ENCODE measurements around the gene POTEM. TPM values are rescaled to one million over a fixed set of nuclear protein-coding genes. Genes with fewer than 3 reads are reported as not detected.
A peak's percentile ranks its signal among the peaks of the same experiment; 100 is the strongest.
"Not testable (repeated sequence)": the region's sequence is repeated elsewhere in the genome, so short reads cannot be mapped to it uniquely, and the experiment has no call there.

Gene POTEM
- total and polyA plus RNA-seq, 2 of the 13 experiments (the other 11 are each of a cell fraction or from before 2014, with no cell fraction given): not detected

- CTCF ChIA-PET (ENCODE audit: low intra/inter-chr PET ratio, low total read pairs); H3K9me3 ChIP-seq (ENCODE audit: low read length); H3K9ac ChIP-seq (ENCODE audit: insufficient read depth, low read depth, low read length); BruUV-seq (replicated peaks); H3K27ac ChIP-seq (ENCODE audit: extremely low read length, insufficient read depth, low read length); H4K20me1 ChIP-seq (ENCODE audit: insufficient read depth, low read length); DNase-seq (ENCODE audit: low spot score); ATAC-seq; H3K4me2 ChIP-seq (ENCODE audit: low read depth, low read length); in situ Hi-C loops (cut with HindIII; ENCODE audit: extremely low pct_ligation_motif_present, low pct_unique_long_range_greater_than_20kb); H3K4me1 ChIP-seq (ENCODE audit: insufficient read depth, low read length); intact Hi-C loops (cut with micrococcal nuclease; ENCODE audit: unreplicated experiment); H3K27me3 ChIP-seq (ENCODE audit: control insufficient read depth in 1 of 2, insufficient read depth in 2 of 2, low read length in 2 of 2); H3K4me3 ChIP-seq (replicated peaks in 1 of 3; ENCODE audit: insufficient read depth in 1 of 3, low read depth in 2 of 3, low read length in 3 of 3); H2AFZ ChIP-seq (ENCODE audit: low read length); H3K79me2 ChIP-seq (ENCODE audit: insufficient read depth, low read length); FAIRE-seq; H3K36me3 ChIP-seq (replicated peaks in 1 of 2; ENCODE audit: control insufficient read depth in 1 of 2, insufficient read depth in 2 of 2, low read length in 2 of 2); POLR2A ChIA-PET: not testable (repeated sequence)
- 11% methylated on average over 7 of the region's 15 CpGs for WGBS (ENCODE audit: low lambda C conversion rate)
- TF ChIP-seq, protein P1, sequence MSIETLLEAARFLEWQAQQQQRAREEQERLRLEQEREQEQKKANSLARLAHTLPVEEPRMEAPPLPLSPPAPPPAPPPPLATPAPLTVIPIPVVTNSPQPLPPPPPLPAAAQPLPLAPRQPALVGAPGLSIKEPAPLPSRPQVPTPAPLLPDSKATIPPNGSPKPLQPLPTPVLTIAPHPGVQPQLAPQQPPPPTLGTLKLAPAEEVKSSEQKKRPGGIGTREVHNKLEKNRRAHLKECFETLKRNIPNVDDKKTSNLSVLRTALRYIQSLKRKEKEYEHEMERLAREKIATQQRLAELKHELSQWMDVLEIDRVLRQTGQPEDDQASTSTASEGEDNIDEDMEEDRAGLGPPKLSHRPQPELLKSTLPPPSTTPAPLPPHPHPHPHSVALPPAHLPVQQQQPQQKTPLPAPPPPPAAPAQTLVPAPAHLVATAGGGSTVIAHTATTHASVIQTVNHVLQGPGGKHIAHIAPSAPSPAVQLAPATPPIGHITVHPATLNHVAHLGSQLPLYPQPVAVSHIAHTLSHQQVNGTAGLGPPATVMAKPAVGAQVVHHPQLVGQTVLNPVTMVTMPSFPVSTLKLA (IDR thresholded peaks at IDR 0.05): peak; percentile 91
Measured at GRCh38 chr14:19025080-19025589, 57.9 kb downstream of the POTEM start.

- H3K27me3 ChIP-seq (ENCODE audit: control insufficient read depth in 1 of 2, insufficient read depth in 2 of 2, low read length in 2 of 2); DNase-seq (ENCODE audit: low spot score); H3K27ac ChIP-seq (ENCODE audit: extremely low read length, insufficient read depth, low read length); H3K79me2 ChIP-seq (ENCODE audit: insufficient read depth, low read length); H3K9me3 ChIP-seq (ENCODE audit: low read length); H3K4me3 ChIP-seq (replicated peaks in 1 of 3; ENCODE audit: insufficient read depth in 1 of 3, low read depth in 2 of 3, low read length in 3 of 3); H3K4me2 ChIP-seq (ENCODE audit: low read depth, low read length); FAIRE-seq; CTCF ChIA-PET (ENCODE audit: low intra/inter-chr PET ratio, low total read pairs); ATAC-seq; BruUV-seq (replicated peaks); H3K4me1 ChIP-seq (ENCODE audit: insufficient read depth, low read length); H2AFZ ChIP-seq (ENCODE audit: low read length); H3K9ac ChIP-seq (ENCODE audit: insufficient read depth, low read depth, low read length); H3K36me3 ChIP-seq (replicated peaks in 1 of 2; ENCODE audit: control insufficient read depth in 1 of 2, insufficient read depth in 2 of 2, low read length in 2 of 2); in situ Hi-C loops (cut with HindIII; ENCODE audit: extremely low pct_ligation_motif_present, low pct_unique_long_range_greater_than_20kb); intact Hi-C loops (cut with micrococcal nuclease; ENCODE audit: unreplicated experiment); POLR2A ChIA-PET; H4K20me1 ChIP-seq (ENCODE audit: insufficient read depth, low read length): not testable (repeated sequence)
- 63% methylated on average over 13 of the region's 35 CpGs for WGBS (ENCODE audit: low lambda C conversion rate)
Measured at GRCh38 chr14:19026649-19027351, 59.6 kb downstream of the POTEM start.

- POLR2A ChIA-PET; H3K27ac ChIP-seq (ENCODE audit: extremely low read length, insufficient read depth, low read length); intact Hi-C loops (cut with micrococcal nuclease; ENCODE audit: unreplicated experiment); H3K9me3 ChIP-seq (ENCODE audit: low read length); H4K20me1 ChIP-seq (ENCODE audit: insufficient read depth, low read length); in situ Hi-C loops (cut with HindIII; ENCODE audit: extremely low pct_ligation_motif_present, low pct_unique_long_range_greater_than_20kb); H3K4me3 ChIP-seq (replicated peaks in 1 of 3; ENCODE audit: insufficient read depth in 1 of 3, low read depth in 2 of 3, low read length in 3 of 3); H3K4me2 ChIP-seq (ENCODE audit: low read depth, low read length); H2AFZ ChIP-seq (ENCODE audit: low read length); CTCF ChIA-PET (ENCODE audit: low intra/inter-chr PET ratio, low total read pairs); H3K79me2 ChIP-seq (ENCODE audit: insufficient read depth, low read length); H3K27me3 ChIP-seq (ENCODE audit: control insufficient read depth in 1 of 2, insufficient read depth in 2 of 2, low read length in 2 of 2); H3K36me3 ChIP-seq (replicated peaks in 1 of 2; ENCODE audit: control insufficient read depth in 1 of 2, insufficient read depth in 2 of 2, low read length in 2 of 2); DNase-seq (ENCODE audit: low spot score); FAIRE-seq; H3K4me1 ChIP-seq (ENCODE audit: insufficient read depth, low read length); BruUV-seq (replicated peaks); H3K9ac ChIP-seq (ENCODE audit: insufficient read depth, low read depth, low read length); ATAC-seq: not testable (repeated sequence)
- 73% methylated on average over 5 of the region's 16 CpGs for WGBS (ENCODE audit: low lambda C conversion rate)
Measured at GRCh38 chr14:19027895-19028294, 60.7 kb downstream of the POTEM start.

DNA sequence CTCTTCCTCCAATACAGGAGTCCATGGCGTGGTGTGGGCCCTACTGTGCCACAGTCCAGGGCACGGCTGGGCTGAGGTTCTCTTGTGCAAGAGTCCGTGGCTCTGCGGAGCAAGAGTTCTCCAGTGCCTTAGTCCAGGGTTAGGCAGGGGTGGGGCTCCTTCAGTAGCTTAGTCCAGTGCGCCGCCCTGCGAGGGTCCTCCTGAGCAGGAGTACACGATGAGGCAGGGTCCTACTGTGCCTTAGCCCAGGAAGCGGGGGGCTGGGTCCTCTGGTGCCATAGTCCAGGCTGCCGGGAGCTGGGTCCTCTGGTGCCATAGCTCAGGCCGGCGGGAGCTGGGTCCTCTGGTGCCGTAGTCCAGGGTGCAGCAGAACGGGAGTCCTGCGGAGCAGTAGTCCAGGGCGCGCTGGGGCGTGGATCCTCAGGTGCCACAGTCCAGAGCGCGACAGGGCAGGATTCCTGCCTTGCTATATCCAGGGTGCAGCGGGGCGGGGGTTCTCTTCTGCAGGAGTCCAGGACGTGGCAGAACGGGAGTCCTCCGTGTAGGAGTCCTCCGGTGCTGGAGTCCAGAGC lies 69.7 kb downstream of the POTEM start:
- H3K4me3 ChIP-seq (replicated peaks in 1 of 3; ENCODE audit: insufficient read depth in 1 of 3, low read depth in 2 of 3, low read length in 3 of 3); H3K4me2 ChIP-seq (ENCODE audit: low read depth, low read length); H3K36me3 ChIP-seq (replicated peaks in 1 of 2; ENCODE audit: control insufficient read depth in 1 of 2, insufficient read depth in 2 of 2, low read length in 2 of 2); intact Hi-C loops (cut with micrococcal nuclease; ENCODE audit: unreplicated experiment); H4K20me1 ChIP-seq (ENCODE audit: insufficient read depth, low read length); CTCF ChIA-PET (ENCODE audit: low intra/inter-chr PET ratio, low total read pairs); in situ Hi-C loops (cut with HindIII; ENCODE audit: extremely low pct_ligation_motif_present, low pct_unique_long_range_greater_than_20kb); H3K9me3 ChIP-seq (ENCODE audit: low read length); BruUV-seq (replicated peaks); DNase-seq (ENCODE audit: low spot score); H3K4me1 ChIP-seq (ENCODE audit: insufficient read depth, low read length); H3K27me3 ChIP-seq (ENCODE audit: control insufficient read depth in 1 of 2, insufficient read depth in 2 of 2, low read length in 2 of 2); H2AFZ ChIP-seq (ENCODE audit: low read length); ATAC-seq; H3K27ac ChIP-seq (ENCODE audit: extremely low read length, insufficient read depth, low read length); POLR2A ChIA-PET; H3K79me2 ChIP-seq (ENCODE audit: insufficient read depth, low read length); H3K9ac ChIP-seq (ENCODE audit: insufficient read depth, low read depth, low read length); FAIRE-seq: not testable (repeated sequence)
- no CpG with 5 or more reads among the region's 26 CpGs for WGBS (ENCODE audit: low lambda C conversion rate)
